LNCaP clone FGC (cell line): ENCODE results near the gene BCL11B.

ENCODE experiments used
- DNase-seq: peaks from one replicate; pipeline ENCODE4 v3.0.0-alpha.2; 2011; ENCODE audit warnings: low read depth
- H3K4me3 ChIP-seq: 2 replicates; pipeline ENCODE4 v1.5.1; 2011; ENCODE audit warnings: mild to moderate bottlenecking, low read depth, low read length, control low read depth
- CTCF ChIP-seq: IDR thresholded peaks from 2 replicates; pipeline ENCODE4 v1.5.1; 2012; ENCODE audit warnings: mild to moderate bottlenecking; ENCODE audit not compliant: control insufficient read depth, insufficient read depth; ENCODE audit errors: extremely low read depth

Gene BCL11B

GRCh38 chr14:99247772-99248171 is 24.2 kb downstream of the BCL11B start:
- TF ChIP-seq CTCF, result no peak
- DNase-seq, result no peak
- H3K4me3 ChIP-seq, result no peak overlapping the region

GRCh38 chr14:99247101-99247729 is 24.8 kb downstream of the BCL11B start:
- DNase-seq, result no peak
- TF ChIP-seq CTCF, result no peak
- H3K4me3 ChIP-seq, result no peak overlapping the region

- no peak overlapping the region for H3K4me3 ChIP-seq
- no peak for TF ChIP-seq CTCF
Measured at GRCh38 chr14:99246536-99247097, 25.4 kb downstream of the BCL11B start.

GRCh38 chr14:99245564-99246511 is 26.2 kb downstream of the BCL11B start:
- no peak for TF ChIP-seq CTCF
- no peak for DNase-seq
- H3K4me3 ChIP-seq, result no peak overlapping the region

More at GRCh38 chr14:99246536-99247097, 25.4 kb downstream of the BCL11B start:
- no peak for DNase-seq

- no peak overlapping the region for H3K4me3 ChIP-seq
- no peak for TF ChIP-seq CTCF
- no peak for DNase-seq
Measured at GRCh38 chr14:99244941-99245563, 26.9 kb downstream of the BCL11B start.

- no peak for TF ChIP-seq CTCF
- H3K4me3 ChIP-seq, result no peak overlapping the region
- DNase-seq, result no peak
Measured at GRCh38 chr14:99244367-99244901, 27.6 kb downstream of the BCL11B start.
